ENCODE data around the gene AADAC. TPM values are rescaled to one million over a fixed set of nuclear protein-coding genes. Genes with fewer than 3 reads are reported as not detected.

The AADAC gene
- total RNA-seq, 1 donor from 2014 or later, result not detected

GRCh38 chr3:151792411-151792810, 21.5 kb upstream of the AADAC start:
- H3K4me3 Mint-ChIP-seq (ENCODE audit: low read depth), result no peak overlapping the region
- H3K4me1 Mint-ChIP-seq (ENCODE audit: low read depth), result peaks cover 19% of the 10 kb centered on the region
- H3K36me3 Mint-ChIP-seq (ENCODE audit: insufficient read depth), result peaks cover 1% of the 10 kb centered on the region
- peaks cover 9% of the 10 kb centered on the region for H3K9me3 Mint-ChIP-seq (ENCODE audit: low read depth)
- H3K27ac Mint-ChIP-seq, result peak overlapping the region; percentile 50
- no peak for DNase-seq (ENCODE audit: low spot score, unreplicated experiment)
- TF ChIP-seq, protein P1, sequence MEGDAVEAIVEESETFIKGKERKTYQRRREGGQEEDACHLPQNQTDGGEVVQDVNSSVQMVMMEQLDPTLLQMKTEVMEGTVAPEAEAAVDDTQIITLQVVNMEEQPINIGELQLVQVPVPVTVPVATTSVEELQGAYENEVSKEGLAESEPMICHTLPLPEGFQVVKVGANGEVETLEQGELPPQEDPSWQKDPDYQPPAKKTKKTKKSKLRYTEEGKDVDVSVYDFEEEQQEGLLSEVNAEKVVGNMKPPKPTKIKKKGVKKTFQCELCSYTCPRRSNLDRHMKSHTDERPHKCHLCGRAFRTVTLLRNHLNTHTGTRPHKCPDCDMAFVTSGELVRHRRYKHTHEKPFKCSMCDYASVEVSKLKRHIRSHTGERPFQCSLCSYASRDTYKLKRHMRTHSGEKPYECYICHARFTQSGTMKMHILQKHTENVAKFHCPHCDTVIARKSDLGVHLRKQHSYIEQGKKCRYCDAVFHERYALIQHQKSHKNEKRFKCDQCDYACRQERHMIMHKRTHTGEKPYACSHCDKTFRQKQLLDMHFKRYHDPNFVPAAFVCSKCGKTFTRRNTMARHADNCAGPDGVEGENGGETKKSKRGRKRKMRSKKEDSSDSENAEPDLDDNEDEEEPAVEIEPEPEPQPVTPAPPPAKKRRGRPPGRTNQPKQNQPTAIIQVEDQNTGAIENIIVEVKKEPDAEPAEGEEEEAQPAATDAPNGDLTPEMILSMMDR (IDR thresholded peaks at IDR 0.05; ENCODE audit: unreplicated experiment), result no peak
- no peaks in the 10 kb centered on the region for H3K27me3 Mint-ChIP-seq

DNA sequence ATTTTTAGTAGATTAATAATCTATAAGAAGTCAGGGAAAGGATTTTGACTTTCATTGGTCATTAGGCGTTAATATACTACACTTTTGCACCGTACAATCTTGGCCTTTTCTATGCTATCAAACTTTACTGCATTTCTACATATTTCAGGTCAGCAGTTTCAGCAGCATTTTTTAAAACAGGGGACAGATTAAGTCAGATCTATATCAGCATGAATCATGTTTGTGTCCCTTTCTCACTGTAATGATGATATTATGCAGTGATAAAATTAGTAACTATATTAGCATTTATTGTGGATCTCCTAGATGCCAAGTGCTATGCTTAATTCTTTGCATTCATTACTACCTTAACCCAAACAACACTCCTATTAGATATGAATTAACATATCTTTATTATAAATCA, 20.3 kb upstream of the AADAC start:
- Mint-ChIP-seq H3K27ac (no peak overlapping the region), H3K27me3 (no peaks in the 10 kb centered on the region), H3K4me3 (ENCODE audit: low read depth) (no peak overlapping the region), H3K9me3 (ENCODE audit: low read depth) (peaks cover 9% of the 10 kb centered on the region), H3K36me3 (ENCODE audit: insufficient read depth) (peaks cover 1% of the 10 kb centered on the region), H3K4me1 (ENCODE audit: low read depth) (peaks cover 19% of the 10 kb centered on the region)
- DNase-seq (ENCODE audit: low spot score, unreplicated experiment), result no peak
- TF ChIP-seq, protein P1 (IDR thresholded peaks at IDR 0.05; ENCODE audit: unreplicated experiment), result no peak

- H3K4me3 Mint-ChIP-seq (ENCODE audit: low read depth), result no peak overlapping the region
- TF ChIP-seq, protein P1 (IDR thresholded peaks at IDR 0.05; ENCODE audit: unreplicated experiment), result no peak
- peaks cover 1% of the 10 kb centered on the region for H3K36me3 Mint-ChIP-seq (ENCODE audit: insufficient read depth)
- H3K27ac Mint-ChIP-seq, result no peak overlapping the region
- no peak for DNase-seq (ENCODE audit: low spot score, unreplicated experiment)
- peaks cover 9% of the 10 kb centered on the region for H3K9me3 Mint-ChIP-seq (ENCODE audit: low read depth)
- H3K4me1 Mint-ChIP-seq (ENCODE audit: low read depth), result peaks cover 19% of the 10 kb centered on the region
- H3K27me3 Mint-ChIP-seq, result no peaks in the 10 kb centered on the region
Measured at GRCh38 chr3:151794080-151794479, 19.8 kb upstream of the AADAC start.

GRCh38 chr3:151795276-151795675, 18.6 kb upstream of the AADAC start:
- Mint-ChIP-seq H3K27ac (no peak overlapping the region), H3K4me1 (ENCODE audit: low read depth) (peaks cover 13% of the 10 kb centered on the region), H3K9me3 (ENCODE audit: low read depth) (peaks cover 4% of the 10 kb centered on the region), H3K36me3 (ENCODE audit: insufficient read depth) (peaks cover 1% of the 10 kb centered on the region), H3K4me3 (ENCODE audit: low read depth) (no peak overlapping the region), H3K27me3 (no peaks in the 10 kb centered on the region)
- no peak for DNase-seq (ENCODE audit: low spot score, unreplicated experiment)
- TF ChIP-seq, protein P1 (IDR thresholded peaks at IDR 0.05; ENCODE audit: unreplicated experiment), result no peak

DNA sequence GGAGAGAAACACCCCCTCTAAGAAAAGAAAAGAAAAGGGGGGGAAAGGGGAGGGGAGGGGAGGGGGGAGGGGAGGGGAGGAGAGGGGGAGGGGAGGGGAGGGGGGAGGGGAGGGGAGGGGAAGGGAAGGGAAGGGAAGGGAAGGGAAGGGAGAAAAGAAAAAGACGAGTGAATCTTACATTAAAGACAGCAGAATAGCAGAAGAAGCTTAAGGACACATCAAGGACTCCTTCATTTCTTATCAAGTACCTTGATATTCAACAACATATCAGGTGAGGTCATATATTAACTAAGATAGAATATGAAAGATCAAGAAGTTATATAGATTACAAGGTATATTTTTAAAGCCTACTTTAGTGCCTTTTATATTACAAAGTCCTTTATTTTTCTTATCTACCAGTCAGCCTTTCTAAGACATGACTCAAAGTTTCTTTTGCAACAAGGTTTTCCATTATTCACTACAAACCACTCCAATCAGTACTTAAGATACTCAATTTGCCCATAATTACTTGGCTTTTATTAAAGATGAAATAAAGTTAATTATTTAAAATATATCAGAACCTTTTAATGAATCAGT, 17.7 kb upstream of the AADAC start:
- H3K27me3 Mint-ChIP-seq, result no peaks in the 10 kb centered on the region
- no peaks in the 10 kb centered on the region for H3K36me3 Mint-ChIP-seq (ENCODE audit: insufficient read depth)
- DNase-seq (ENCODE audit: low spot score, unreplicated experiment), result no peak
- H3K4me3 Mint-ChIP-seq (ENCODE audit: low read depth), result no peak overlapping the region
- H3K4me1 Mint-ChIP-seq (ENCODE audit: low read depth), result peaks cover 14% of the 10 kb centered on the region
- TF ChIP-seq, protein P1 (IDR thresholded peaks at IDR 0.05; ENCODE audit: unreplicated experiment), result no peak
- no peak overlapping the region for H3K27ac Mint-ChIP-seq
- no peaks in the 10 kb centered on the region for H3K9me3 Mint-ChIP-seq (ENCODE audit: low read depth)
